GM18867 (cell line): ENCODE data around the gene GDF2.

Source experiments
- ATAC-seq: cut with Tn5 transposase; IDR thresholded peaks from one replicate; pipeline ENCODE4 v1.9.1; 2021; ENCODE audit warnings: mild to moderate bottlenecking, moderate library complexity; ENCODE audit not compliant: unreplicated experiment

Gene GDF2

GRCh38 chr10:47322300-47323061 lies at the start of gene GDF2:
TSS of gene GDF2 (plus strand) at chr10:47322454. CDS start at chr10:47322669, 215 bp downstream.
- no peak for ATAC-seq

- ATAC-seq, result no peak
Observed at GRCh38 chr10:47276071-47276470, 46.2 kb upstream of the GDF2 start.

GRCh38 chr10:47276576-47277351 lies 45.5 kb upstream of the GDF2 start:
- no peak for ATAC-seq

- ATAC-seq, result no peak
Observed at GRCh38 chr10:47277352-47278151, 44.7 kb upstream of the GDF2 start.

GRCh38 chr10:47278152-47278473 lies 44.1 kb upstream of the GDF2 start:
- no peak for ATAC-seq

GRCh38 chr10:47278720-47279119 lies 43.5 kb upstream of the GDF2 start:
- no peak for ATAC-seq

- ATAC-seq, result no peak
Observed at GRCh38 chr10:47279276-47279675, 43.0 kb upstream of the GDF2 start.

- no peak for ATAC-seq
Observed at GRCh38 chr10:47282005-47282656, 40.1 kb upstream of the GDF2 start.

- no peak for ATAC-seq
Observed at GRCh38 chr10:47282657-47283018, 39.6 kb upstream of the GDF2 start.

GRCh38 chr10:47283101-47283630 lies 39.1 kb upstream of the GDF2 start:
- ATAC-seq, result no peak

GRCh38 chr10:47283848-47284247 lies 38.4 kb upstream of the GDF2 start:
- ATAC-seq, result no peak

GRCh38 chr10:47285381-47286115 lies 36.7 kb upstream of the GDF2 start:
- no peak for ATAC-seq

GRCh38 chr10:47286116-47286505 lies 36.1 kb upstream of the GDF2 start:
- ATAC-seq, result no peak

GRCh38 chr10:47286591-47287315 lies 35.5 kb upstream of the GDF2 start:
- no peak for ATAC-seq

- ATAC-seq, result no peak
Observed at GRCh38 chr10:47287365-47287802, 34.9 kb upstream of the GDF2 start.

- ATAC-seq, result no peak
Observed at GRCh38 chr10:47287805-47288204, 34.4 kb upstream of the GDF2 start.

GRCh38 chr10:47288236-47288635 lies 34.0 kb upstream of the GDF2 start:
- no peak for ATAC-seq

- no peak for ATAC-seq
Observed at GRCh38 chr10:47288916-47289495, 33.2 kb upstream of the GDF2 start.

- no peak for ATAC-seq
Observed at GRCh38 chr10:47289921-47290320, 32.3 kb upstream of the GDF2 start.
